Nephron progenitor cell (in vitro differentiated cells): Measurements from ENCODE around the gene SASS6.

ENCODE experiments used
- DNase-seq: peaks from one replicate; pipeline ENCODE4 v3.0.0; 2021
- H3K27ac Mint-ChIP-seq: 2 replicates; pipeline ENCODE4 v1.8.0; 2021; ENCODE audit warnings: mild to moderate bottlenecking, moderate library complexity, mixed read lengths
- H3K27me3 Mint-ChIP-seq: 2 replicates; pipeline ENCODE4 v1.8.0; 2021; ENCODE audit warnings: mild to moderate bottlenecking, low read depth, mixed read lengths; ENCODE audit not compliant: poor library complexity
- H3K36me3 Mint-ChIP-seq: 2 replicates; pipeline ENCODE4 v1.8.0; 2021; ENCODE audit warnings: low read depth, mixed read lengths
- H3K4me1 Mint-ChIP-seq: 2 replicates; pipeline ENCODE4 v1.8.0; 2021; ENCODE audit warnings: mixed read lengths
- H3K4me3 Mint-ChIP-seq: 2 replicates; pipeline ENCODE4 v1.8.0; 2021; ENCODE audit warnings: mild to moderate bottlenecking, moderate library complexity, mixed read lengths
- H3K9me3 Mint-ChIP-seq: 2 replicates; pipeline ENCODE4 v1.8.0; 2021; ENCODE audit warnings: mild to moderate bottlenecking, moderate library complexity, mixed read lengths
- TF ChIP-seq, protein P1 (sequence below): fragments of 200-600 bp; sonication (generic); IDR thresholded peaks from 2 replicates; pipeline ENCODE4 v1.5.0; 2021; ENCODE audit warnings: antibody characterized with exemption

The SASS6 gene, protein sequence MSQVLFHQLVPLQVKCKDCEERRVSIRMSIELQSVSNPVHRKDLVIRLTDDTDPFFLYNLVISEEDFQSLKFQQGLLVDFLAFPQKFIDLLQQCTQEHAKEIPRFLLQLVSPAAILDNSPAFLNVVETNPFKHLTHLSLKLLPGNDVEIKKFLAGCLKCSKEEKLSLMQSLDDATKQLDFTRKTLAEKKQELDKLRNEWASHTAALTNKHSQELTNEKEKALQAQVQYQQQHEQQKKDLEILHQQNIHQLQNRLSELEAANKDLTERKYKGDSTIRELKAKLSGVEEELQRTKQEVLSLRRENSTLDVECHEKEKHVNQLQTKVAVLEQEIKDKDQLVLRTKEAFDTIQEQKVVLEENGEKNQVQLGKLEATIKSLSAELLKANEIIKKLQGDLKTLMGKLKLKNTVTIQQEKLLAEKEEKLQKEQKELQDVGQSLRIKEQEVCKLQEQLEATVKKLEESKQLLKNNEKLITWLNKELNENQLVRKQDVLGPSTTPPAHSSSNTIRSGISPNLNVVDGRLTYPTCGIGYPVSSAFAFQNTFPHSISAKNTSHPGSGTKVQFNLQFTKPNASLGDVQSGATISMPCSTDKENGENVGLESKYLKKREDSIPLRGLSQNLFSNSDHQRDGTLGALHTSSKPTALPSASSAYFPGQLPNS

DNA sequence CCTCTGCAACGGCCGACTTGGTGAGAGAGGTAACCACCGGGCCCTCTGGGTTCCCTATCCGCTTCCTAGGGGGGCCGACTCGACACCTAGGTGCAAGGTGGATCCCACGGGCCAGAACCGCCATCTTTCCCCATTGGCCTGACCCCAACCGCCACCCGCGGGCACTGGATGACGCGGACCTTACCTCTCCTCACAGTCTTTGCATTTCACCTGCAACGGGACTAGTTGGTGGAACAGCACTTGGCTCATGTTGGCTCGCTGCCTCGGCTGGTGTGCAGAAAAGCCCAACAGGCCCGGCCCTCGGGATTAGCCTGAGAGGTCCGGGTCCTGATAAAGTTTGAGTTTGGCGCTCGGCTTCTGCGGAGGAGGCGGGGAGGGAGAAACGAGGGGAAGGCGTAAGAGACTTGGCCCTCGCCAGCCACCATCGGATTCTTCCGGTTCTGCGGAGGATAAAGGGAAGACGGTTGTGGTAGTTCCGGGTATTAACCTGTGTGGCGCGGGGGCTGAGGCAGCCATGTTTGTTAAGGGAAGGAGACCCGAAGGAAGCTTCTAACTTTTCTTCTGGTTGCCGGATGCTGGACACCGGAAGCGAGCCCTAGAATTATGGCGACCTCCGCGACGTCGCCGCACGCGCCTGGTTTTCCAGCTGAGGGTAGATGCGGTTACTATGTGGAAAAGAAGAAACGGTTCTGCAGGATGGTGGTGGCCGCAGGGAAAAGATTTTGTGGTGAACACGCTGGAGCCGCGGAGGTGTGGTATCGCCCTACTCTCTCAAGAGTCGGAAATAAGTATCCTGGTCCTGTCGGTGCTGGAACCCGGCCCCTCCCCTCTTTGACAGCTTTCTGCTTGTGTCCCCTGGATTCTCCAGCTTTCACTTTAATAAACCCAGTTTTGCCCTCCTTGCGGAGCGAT is at the start of gene SASS6, which contains the start of gene TRMT13:
Gene SASS6 (minus strand): TSS at position 365 of the 912 bp plus-strand sequence. CDS start 116 bp downstream, at position 249.
Gene TRMT13 (plus strand): TSS at position 598 of the 912 bp plus-strand sequence. CDS start 6 bp downstream, at position 604.
- H3K9me3 Mint-ChIP-seq: no peaks in the 10 kb centered on the region
- DNase-seq: peak; percentile 88
- H3K4me1 Mint-ChIP-seq: peaks cover 35% of the 10 kb centered on the region
- no peaks in the 10 kb centered on the region for H3K27me3 Mint-ChIP-seq
- peak within 1 kb of the TSS; percentile 100 for H3K4me3 Mint-ChIP-seq
- TF ChIP-seq, protein P1, sequence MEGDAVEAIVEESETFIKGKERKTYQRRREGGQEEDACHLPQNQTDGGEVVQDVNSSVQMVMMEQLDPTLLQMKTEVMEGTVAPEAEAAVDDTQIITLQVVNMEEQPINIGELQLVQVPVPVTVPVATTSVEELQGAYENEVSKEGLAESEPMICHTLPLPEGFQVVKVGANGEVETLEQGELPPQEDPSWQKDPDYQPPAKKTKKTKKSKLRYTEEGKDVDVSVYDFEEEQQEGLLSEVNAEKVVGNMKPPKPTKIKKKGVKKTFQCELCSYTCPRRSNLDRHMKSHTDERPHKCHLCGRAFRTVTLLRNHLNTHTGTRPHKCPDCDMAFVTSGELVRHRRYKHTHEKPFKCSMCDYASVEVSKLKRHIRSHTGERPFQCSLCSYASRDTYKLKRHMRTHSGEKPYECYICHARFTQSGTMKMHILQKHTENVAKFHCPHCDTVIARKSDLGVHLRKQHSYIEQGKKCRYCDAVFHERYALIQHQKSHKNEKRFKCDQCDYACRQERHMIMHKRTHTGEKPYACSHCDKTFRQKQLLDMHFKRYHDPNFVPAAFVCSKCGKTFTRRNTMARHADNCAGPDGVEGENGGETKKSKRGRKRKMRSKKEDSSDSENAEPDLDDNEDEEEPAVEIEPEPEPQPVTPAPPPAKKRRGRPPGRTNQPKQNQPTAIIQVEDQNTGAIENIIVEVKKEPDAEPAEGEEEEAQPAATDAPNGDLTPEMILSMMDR: no peak
- peaks cover 4% of the 10 kb centered on the region for H3K36me3 Mint-ChIP-seq
- H3K27ac Mint-ChIP-seq: peak within 1 kb of the TSS; percentile 99

DNA sequence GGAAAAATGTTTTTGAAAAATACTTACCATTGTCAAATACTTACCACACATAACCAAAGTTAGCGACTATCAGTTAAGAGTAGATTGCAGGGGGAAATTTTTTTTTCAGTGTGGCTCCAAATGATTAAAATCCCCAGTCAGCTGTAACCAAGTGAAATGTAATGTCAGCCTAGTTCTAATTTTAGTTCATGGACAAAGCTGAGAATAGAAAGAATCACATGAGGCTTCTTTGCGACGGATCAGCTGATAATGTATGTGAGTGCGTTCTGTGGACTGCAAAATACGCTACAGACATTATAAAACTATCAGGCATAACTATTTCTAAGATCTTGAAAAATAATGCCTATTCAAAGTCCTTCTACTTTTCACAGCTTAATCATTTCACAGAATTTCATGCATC is 45.4 kb upstream of the SASS6 start, which contains the start of gene LRRC39:
Gene LRRC39 (minus strand): TSS at position 166 of the 400 bp plus-strand sequence. CDS start 9,740 bp downstream, outside the sequence.
- Mint-ChIP-seq H3K27me3 (no peaks in the 10 kb centered on the region), H3K27ac (no peak within 1 kb of the TSS), H3K9me3 (no peaks in the 10 kb centered on the region), H3K36me3 (peaks cover 9% of the 10 kb centered on the region), H3K4me3 (no peak within 1 kb of the TSS), H3K4me1 (no peaks in the 10 kb centered on the region)
- TF ChIP-seq, protein P1: no peak
- no peak for DNase-seq

DNA sequence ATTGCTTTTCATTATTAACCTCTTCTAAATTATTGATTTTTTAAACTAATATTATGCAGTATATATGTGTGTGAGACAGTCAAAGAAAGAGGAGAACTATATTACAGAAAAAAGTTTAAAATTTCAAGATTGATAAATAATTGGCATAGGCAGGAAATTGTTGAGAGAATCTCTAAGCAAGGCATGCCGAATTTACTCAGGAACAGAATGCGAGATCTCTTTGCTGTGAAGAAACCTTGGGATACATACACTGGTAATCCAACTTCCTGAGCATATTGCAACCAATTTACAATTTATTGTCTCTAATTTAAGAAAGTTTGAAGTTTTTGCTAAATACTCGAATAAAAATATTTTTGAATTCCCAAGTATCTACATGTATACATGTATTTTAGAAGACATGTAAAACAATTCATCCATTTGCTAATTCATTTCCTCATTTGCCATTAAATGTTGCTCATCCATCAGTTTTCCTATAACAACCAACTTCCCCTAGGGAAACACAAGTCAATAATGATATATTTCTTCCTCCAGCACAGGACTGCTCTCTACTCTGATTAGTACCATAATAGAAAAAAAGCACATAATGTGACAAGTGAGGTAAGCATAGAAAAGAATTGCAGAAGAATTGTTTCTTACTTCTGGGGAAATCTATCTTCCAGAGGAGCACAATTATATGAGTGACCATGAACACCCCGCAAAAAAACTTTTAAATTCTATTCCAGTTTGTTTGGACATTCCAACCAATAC is 44.7 kb upstream of the SASS6 start:
- no peaks in the 10 kb centered on the region for H3K27me3 Mint-ChIP-seq
- H3K36me3 Mint-ChIP-seq: peaks cover 5% of the 10 kb centered on the region
- no peaks in the 10 kb centered on the region for H3K4me1 Mint-ChIP-seq
- H3K27ac Mint-ChIP-seq: no peak overlapping the region
- no peak overlapping the region for H3K4me3 Mint-ChIP-seq
- no peak for DNase-seq
- TF ChIP-seq, protein P1: no peak
- no peaks in the 10 kb centered on the region for H3K9me3 Mint-ChIP-seq

DNA sequence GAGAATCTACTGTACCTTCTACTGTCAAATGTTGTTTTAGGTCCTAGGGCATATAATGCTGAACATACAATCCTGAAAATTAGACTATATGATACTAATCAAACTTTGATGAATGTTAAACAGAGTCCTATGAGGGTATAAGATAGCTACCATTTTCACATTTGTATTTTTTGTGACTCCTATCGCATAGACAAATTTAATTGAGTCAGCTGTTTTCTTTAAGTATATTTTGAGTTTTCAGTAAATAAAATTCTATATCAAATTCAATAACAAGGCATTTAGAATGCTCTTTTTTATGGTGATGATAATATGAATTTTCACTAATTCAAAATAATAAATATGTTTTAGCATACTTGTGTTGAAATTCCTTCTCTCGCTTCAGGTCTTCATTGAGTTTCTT is 35.3 kb upstream of the SASS6 start:
- Mint-ChIP-seq H3K36me3 (no peaks in the 10 kb centered on the region), H3K27ac (no peak overlapping the region), H3K9me3 (no peaks in the 10 kb centered on the region), H3K27me3 (no peaks in the 10 kb centered on the region), H3K4me3 (no peak overlapping the region), H3K4me1 (peaks cover 5% of the 10 kb centered on the region)
- TF ChIP-seq, protein P1: no peak
- DNase-seq: no peak

DNA sequence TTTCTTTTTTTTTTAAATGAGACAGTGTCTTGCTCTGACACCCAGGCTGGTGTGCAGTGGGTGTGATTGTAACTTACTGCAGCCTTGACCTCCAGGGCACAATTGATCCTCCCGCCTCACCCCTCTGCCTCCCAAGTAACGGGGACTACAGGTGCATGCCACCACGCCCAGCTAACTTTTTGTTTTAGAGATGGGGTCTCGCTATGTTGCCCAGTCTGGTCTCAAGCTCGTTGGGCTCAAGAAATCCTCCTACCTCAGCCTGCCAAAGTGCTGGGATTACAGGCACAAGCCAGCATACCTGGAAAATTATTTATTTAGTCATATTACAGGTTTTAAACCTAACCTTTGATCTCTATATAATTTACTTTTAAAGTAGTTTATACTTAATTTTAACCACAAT is 32.0 kb upstream of the SASS6 start:
- Mint-ChIP-seq H3K4me3 (no peak overlapping the region), H3K27ac (no peak overlapping the region), H3K4me1 (peaks cover 5% of the 10 kb centered on the region), H3K9me3 (no peaks in the 10 kb centered on the region), H3K27me3 (no peaks in the 10 kb centered on the region), H3K36me3 (no peaks in the 10 kb centered on the region)
- no peak for DNase-seq
- TF ChIP-seq, protein P1: no peak
